Mesenchymal stem cell (in vitro differentiated cells and primary cell): ENCODE results near the gene SLC15A2.

Experiments
- DNase-seq: peaks from one replicate; pipeline ENCODE4 v3.0.0-alpha.2; 2013
- H2AFZ ChIP-seq: one replicate; pipeline ENCODE4 v1.6.1; 2013; ENCODE audit warnings: low read depth, mild to moderate bottlenecking, control low read depth, inconsistent platforms, low read length, moderate library complexity
- H2AK5ac ChIP-seq: 2 replicates; pipeline ENCODE4 v1.6.1; 2013; ENCODE audit warnings: low read length, moderate library complexity, mild to moderate bottlenecking, inconsistent platforms; ENCODE audit not compliant: severe bottlenecking
- H2BK120ac ChIP-seq: one replicate; pipeline ENCODE4 v1.6.1; 2013; ENCODE audit warnings: low read depth, mild to moderate bottlenecking, inconsistent platforms, low read length, moderate library complexity
- H2BK12ac ChIP-seq, 2 experiments: one replicate each; pipeline ENCODE4 v1.6.1; 2013; ENCODE audit warnings: inconsistent platforms in 2 of 2, low read length in 2 of 2, mild to moderate bottlenecking in 2 of 2, moderate library complexity in 2 of 2, control low read depth in 1 of 2
- H2BK15ac ChIP-seq: one replicate; pipeline ENCODE4 v1.6.1; 2013; ENCODE audit warnings: mild to moderate bottlenecking, low read depth, inconsistent platforms; ENCODE audit not compliant: poor library complexity, severe bottlenecking
- H2BK5ac ChIP-seq: 2 replicates; pipeline ENCODE4 v1.6.1; 2013; ENCODE audit warnings: low read depth, mild to moderate bottlenecking, low read length, control low read depth, inconsistent platforms; ENCODE audit not compliant: poor library complexity, severe bottlenecking
- H3K14ac ChIP-seq, 2 experiments: one replicate each; pipeline ENCODE4 v1.6.1; 2013; ENCODE audit warnings: inconsistent platforms in 2 of 2, low read length in 2 of 2, control low read depth in 1 of 2, mild to moderate bottlenecking in 1 of 2, moderate library complexity in 1 of 2
- H3K18ac ChIP-seq, 2 experiments: one replicate each; pipeline ENCODE4 v1.6.1; 2013; ENCODE audit warnings: inconsistent platforms in 2 of 2, low read length in 2 of 2, control low read depth in 1 of 2, low read depth in 1 of 2, mild to moderate bottlenecking in 1 of 2
- H3K23ac ChIP-seq, 2 experiments: one replicate each; pipeline ENCODE4 v1.6.1; 2013; ENCODE audit warnings: inconsistent platforms in 2 of 2, low read length in 2 of 2, mild to moderate bottlenecking in 2 of 2, moderate library complexity in 2 of 2, control low read depth in 1 of 2
- H3K27ac ChIP-seq: 2 replicates; pipeline ENCODE4 v1.5.1; 2013; ENCODE audit warnings: mild to moderate bottlenecking, moderate library complexity, low read length, control low read depth, inconsistent platforms; ENCODE audit not compliant: poor library complexity, severe bottlenecking
- H3K27me3 ChIP-seq, 2 experiments: 2 replicates each; pipeline versions ENCODE4 v1.6.1 to v1.7.0; 2013; ENCODE audit warnings: low read length in 2 of 2, mild to moderate bottlenecking in 2 of 2, moderate library complexity in 2 of 2, control low read depth in 1 of 2, inconsistent platforms in 1 of 2; ENCODE audit not compliant: control insufficient read depth in 1 of 2, insufficient read depth in 1 of 2
- H3K36me3 ChIP-seq, 2 experiments: 2 replicates each; pipeline versions ENCODE4 v1.6.1 to v1.7.0; 2013; ENCODE audit warnings: low read length in 2 of 2, control low read depth in 1 of 2, inconsistent platforms in 1 of 2, low read depth in 1 of 2, mild to moderate bottlenecking in 1 of 2; ENCODE audit not compliant: insufficient read depth in 2 of 2, control insufficient read depth in 1 of 2
- H3K4ac ChIP-seq, 2 experiments: one replicate each; pipeline ENCODE4 v1.6.1; 2013; ENCODE audit warnings: inconsistent platforms in 2 of 2, low read length in 2 of 2, mild to moderate bottlenecking in 2 of 2, moderate library complexity in 2 of 2, control low read depth in 1 of 2, low read depth in 1 of 2
- H3K4me1 ChIP-seq: 2 replicates; pipeline ENCODE4 v1.6.1; 2013; ENCODE audit warnings: low read depth, low read length, control low read depth; ENCODE audit not compliant: control insufficient read depth, insufficient read depth
- H3K4me2 ChIP-seq: 2 replicates; pipeline ENCODE4 v1.6.1; 2013; ENCODE audit warnings: low read length, mild to moderate bottlenecking, inconsistent platforms; ENCODE audit not compliant: poor library complexity, severe bottlenecking
- H3K4me3 ChIP-seq, 2 experiments: 2 replicates each; pipeline versions ENCODE4 v1.5.1 to v1.7.0; 2013; ENCODE audit warnings: low read length in 2 of 2, mild to moderate bottlenecking in 2 of 2, control low read depth in 1 of 2, low read depth in 1 of 2; ENCODE audit not compliant: insufficient read depth in 1 of 2
- H3K79me1 ChIP-seq: replicated peaks from 2 replicates; pipeline ENCODE4 v1.6.1; 2013; ENCODE audit warnings: mild to moderate bottlenecking, control low read depth, low read length, inconsistent platforms; ENCODE audit not compliant: poor library complexity, severe bottlenecking
- H3K9ac ChIP-seq: 2 replicates; pipeline ENCODE4 v1.7.0; 2013; ENCODE audit warnings: mild to moderate bottlenecking, low read length, moderate library complexity
- H3K9me3 ChIP-seq: 2 replicates; pipeline ENCODE4 v1.7.0; 2013; ENCODE audit warnings: mild to moderate bottlenecking, low read length; ENCODE audit not compliant: control insufficient read depth
- H4K8ac ChIP-seq: one replicate; pipeline ENCODE4 v1.6.1; 2013; ENCODE audit warnings: inconsistent platforms, mild to moderate bottlenecking, low read length, moderate library complexity
- H4K91ac ChIP-seq: one replicate; pipeline ENCODE4 v1.6.1; 2013; ENCODE audit warnings: mild to moderate bottlenecking, low read length, inconsistent platforms
- WGBS: methylation state at CpG from one replicate; pipeline ENCODE4 v1.1.7; 2013; ENCODE audit warnings: mixed read lengths; 5-methylcytosine and 5-hydroxymethylcytosine counted together

The SLC15A2 gene

DNA sequence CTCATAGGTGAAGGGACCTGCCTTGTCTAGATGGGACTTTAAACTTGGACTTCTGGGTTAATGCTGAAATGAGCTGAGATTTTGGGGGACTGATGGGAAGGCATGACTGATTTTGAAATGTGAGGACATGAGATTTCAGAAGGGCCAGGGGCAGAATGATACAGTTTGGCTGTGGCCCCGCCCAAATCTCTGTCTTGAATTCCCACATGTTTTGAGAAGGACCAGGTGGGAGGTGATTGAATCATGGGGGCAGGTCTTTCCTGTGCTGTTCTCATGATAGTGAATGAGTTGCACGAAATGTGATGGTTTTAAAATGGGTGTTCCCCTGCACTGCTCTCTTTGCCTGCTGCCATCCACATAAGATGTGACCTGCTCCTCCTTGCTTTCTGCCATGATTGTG lies 85.0 kb downstream of the SLC15A2 start:
- H3K9ac ChIP-seq, result no peak overlapping the region
- no peak overlapping the region for H3K14ac ChIP-seq

DNA sequence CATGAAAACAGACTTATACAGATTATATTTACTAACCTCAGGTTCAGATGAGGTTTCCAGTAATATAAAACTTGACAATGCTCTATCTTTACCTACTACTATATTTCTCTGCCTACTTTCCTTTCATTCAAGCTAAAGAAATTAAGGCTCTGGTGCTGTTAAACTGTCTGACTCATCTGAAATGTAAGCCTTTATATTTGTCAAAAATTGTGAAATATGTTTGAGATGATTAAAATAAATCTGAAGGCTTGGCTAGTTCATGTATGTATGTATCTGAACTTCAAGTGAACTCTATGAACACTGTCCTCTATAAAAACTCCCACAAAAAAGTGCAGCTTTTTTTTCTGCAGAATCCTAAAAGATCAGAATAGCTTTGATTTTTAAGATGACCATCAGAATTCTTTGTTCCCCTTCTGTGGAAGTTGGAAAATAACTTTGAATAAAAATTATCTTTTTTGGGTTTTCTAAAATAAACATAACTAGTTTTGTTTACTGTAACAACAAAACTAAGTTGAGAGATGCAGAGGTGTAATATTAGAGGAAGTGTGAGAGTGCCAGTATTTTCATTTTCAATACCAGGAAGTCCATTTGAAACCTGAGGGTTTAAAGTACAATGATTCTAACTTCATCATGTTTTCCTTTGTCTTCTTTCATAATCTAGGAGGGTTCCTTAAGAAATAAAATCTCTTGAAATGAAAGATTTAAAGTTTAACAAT lies 85.7 kb downstream of the SLC15A2 start:
- Histone ChIP-seq H3K4me2 (no peak overlapping the region), H3K79me1 (no peaks in the 10 kb centered on the region), H3K23ac (no peak overlapping the region), H3K27me3 (no peaks in the 10 kb centered on the region), H3K36me3 (no peaks in the 10 kb centered on the region), H3K18ac (no peak overlapping the region), H2AK5ac (no peak overlapping the region), H2AFZ (no peak overlapping the region), H3K27ac (no peak overlapping the region), H3K4ac (no peak overlapping the region), H2BK5ac (no peak overlapping the region), H3K4me1 (no peaks in the 10 kb centered on the region), H3K9ac (no peak overlapping the region), H3K14ac (no peak overlapping the region), H2BK15ac (no peak overlapping the region), H4K8ac (no peak overlapping the region), H3K4me3 (no peak overlapping the region), H3K9me3 (peaks cover 25% of the 10 kb centered on the region), H2BK120ac (no peak overlapping the region), H4K91ac (no peak overlapping the region), H2BK12ac (no peak overlapping the region)
- DNase-seq, result no peak

More for the DNA sequence above, 85.0 kb downstream of the SLC15A2 start:
- H3K9me3 ChIP-seq, result peaks cover 26% of the 10 kb centered on the region
- H2BK12ac ChIP-seq, result no peak overlapping the region
- H3K18ac ChIP-seq, result no peak overlapping the region
- 60% methylated on average over 1 of the region's 2 CpGs for WGBS
- no peak overlapping the region for H2BK5ac ChIP-seq
- H3K36me3 ChIP-seq, result no peaks in the 10 kb centered on the region
- no peak overlapping the region for H2AK5ac ChIP-seq
- no peak overlapping the region for H3K4me2 ChIP-seq
- H3K4me1 ChIP-seq, result no peaks in the 10 kb centered on the region
- no peak for DNase-seq
- H3K79me1 ChIP-seq, result no peaks in the 10 kb centered on the region
- no peak overlapping the region for H4K8ac ChIP-seq
- H2AFZ ChIP-seq, result no peak overlapping the region
- H3K23ac ChIP-seq, result no peak overlapping the region
- H3K27me3 ChIP-seq, result no peaks in the 10 kb centered on the region
- H3K27ac ChIP-seq, result no peak overlapping the region
- H2BK15ac ChIP-seq, result no peak overlapping the region
- no peak overlapping the region for H4K91ac ChIP-seq
- no peak overlapping the region for H3K4me3 ChIP-seq
- H3K4ac ChIP-seq, result no peak overlapping the region
- no peak overlapping the region for H2BK120ac ChIP-seq

DNA sequence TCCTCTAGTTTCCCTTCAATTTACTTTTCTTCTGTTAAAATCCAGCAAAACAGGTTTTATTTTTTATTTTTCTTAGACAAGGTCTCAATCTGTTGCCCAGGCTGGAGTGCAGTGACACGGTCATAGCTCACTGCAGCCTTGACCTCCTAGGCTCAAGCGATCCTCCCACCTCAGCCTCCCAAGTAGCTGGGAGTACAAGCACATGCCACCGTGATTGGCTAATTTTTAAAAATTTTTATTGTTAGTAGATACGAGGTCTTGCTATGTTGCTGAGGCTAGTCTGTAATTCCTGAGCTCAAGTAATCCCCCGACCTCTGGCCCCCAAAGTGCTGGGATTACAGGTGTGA lies 86.2 kb downstream of the SLC15A2 start:
- Histone ChIP-seq H2BK15ac (no peak overlapping the region), H4K91ac (no peak overlapping the region), H2AK5ac (no peak overlapping the region), H3K4me3 (no peak overlapping the region), H3K18ac (no peak overlapping the region), H3K4me1 (no peaks in the 10 kb centered on the region), H2AFZ (no peak overlapping the region), H3K14ac (no peak overlapping the region), H3K27me3 (no peaks in the 10 kb centered on the region), H3K9ac (no peak overlapping the region), H3K36me3 (no peaks in the 10 kb centered on the region), H3K23ac (no peak overlapping the region), H3K27ac (no peak overlapping the region), H3K4ac (no peak overlapping the region), H2BK12ac (no peak overlapping the region), H3K9me3 (peaks cover 25% of the 10 kb centered on the region), H4K8ac (no peak overlapping the region), H3K4me2 (no peak overlapping the region), H2BK5ac (no peak overlapping the region), H3K79me1 (no peaks in the 10 kb centered on the region), H2BK120ac (no peak overlapping the region)
- 78% methylated on average over 5 of the region's 5 CpGs for WGBS
- no peak for DNase-seq

DNA sequence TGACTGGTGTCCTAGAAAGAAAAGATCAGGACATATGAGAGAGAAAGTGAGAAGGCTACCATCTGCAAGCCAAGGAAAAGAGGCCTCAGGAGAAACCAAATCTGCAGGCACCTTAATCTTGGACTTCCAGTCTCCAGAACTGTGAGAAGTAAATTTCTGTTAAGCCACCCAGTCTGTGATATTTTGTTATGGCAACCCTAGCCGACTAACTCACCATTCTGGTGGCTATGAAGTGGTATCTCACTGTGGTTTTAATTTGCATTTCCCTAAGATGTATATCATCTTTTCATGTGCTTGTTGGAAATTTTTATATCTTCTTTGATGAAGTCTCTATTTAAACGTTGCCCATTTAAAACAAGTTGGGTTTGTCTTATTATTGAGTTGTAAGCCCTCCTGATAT lies 87.3 kb downstream of the SLC15A2 start:
- Histone ChIP-seq H3K27me3 (no peaks in the 10 kb centered on the region), H3K23ac (no peak overlapping the region), H3K18ac (no peak overlapping the region), H2BK120ac (no peak overlapping the region), H3K4ac (no peak overlapping the region), H2BK5ac (no peak overlapping the region), H3K79me1 (no peaks in the 10 kb centered on the region), H3K9ac (no peak overlapping the region), H3K36me3 (no peaks in the 10 kb centered on the region), H4K91ac (no peak overlapping the region), H2BK15ac (no peak overlapping the region), H3K9me3 (peaks cover 30% of the 10 kb centered on the region), H3K14ac (no peak overlapping the region), H3K4me2 (no peak overlapping the region), H2AK5ac (no peak overlapping the region), H2AFZ (no peak overlapping the region), H3K4me3 (no peak overlapping the region), H3K27ac (no peak overlapping the region), H3K4me1 (no peaks in the 10 kb centered on the region), H4K8ac (no peak overlapping the region), H2BK12ac (no peak overlapping the region)
- WGBS, result 75% methylated on average over 2 of the region's 2 CpGs
- DNase-seq, result no peak
